HG02884 (cell line): ENCODE measurements around the gene TMEM229B.

Source experiments
- ATAC-seq: cut with Tn5 transposase; IDR thresholded peaks from one replicate; pipeline ENCODE4 v1.9.1; 2021; ENCODE audit warnings: mild to moderate bottlenecking, moderate library complexity; ENCODE audit not compliant: unreplicated experiment

The TMEM229B gene

DNA sequence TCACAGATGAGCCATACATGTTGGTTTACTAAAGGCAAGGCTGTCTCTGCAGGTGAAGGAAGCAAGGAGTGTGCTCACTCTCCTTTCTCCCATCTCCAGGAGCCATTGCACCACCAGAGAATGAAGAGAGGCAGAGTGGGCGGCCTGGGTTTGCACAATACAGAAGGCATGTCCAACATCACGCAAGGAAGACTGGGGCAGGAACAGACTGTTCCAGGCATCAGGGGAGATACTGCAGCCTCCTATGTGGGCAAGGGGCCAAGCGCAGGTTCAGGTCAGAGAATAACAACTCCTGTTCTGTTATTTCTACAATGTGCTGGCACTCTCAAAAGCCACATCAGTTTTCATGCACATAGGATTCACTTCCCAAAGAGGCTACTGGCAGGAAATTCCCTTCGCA is 1.7 kb upstream of the TMEM229B start:
- ATAC-seq: no peak

DNA sequence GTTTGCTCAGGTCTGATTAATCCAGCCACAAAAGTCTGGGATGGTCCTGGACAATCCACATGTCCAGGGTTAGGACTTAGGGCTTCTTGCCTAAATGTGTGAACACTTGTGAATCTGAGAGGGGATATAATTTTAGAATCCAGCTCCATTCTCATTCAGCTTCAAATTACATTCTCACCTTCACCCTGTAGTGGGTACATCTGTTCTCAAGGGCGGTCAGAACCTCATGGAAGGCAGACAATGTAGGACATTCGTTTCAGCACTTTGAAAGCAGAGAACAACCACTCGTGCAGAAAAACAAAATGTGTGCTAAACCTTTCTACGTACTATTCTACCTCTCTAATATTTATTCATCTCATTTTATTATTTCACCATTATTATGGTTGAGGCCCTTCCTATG is 1.2 kb downstream of the TMEM229B start:
- ATAC-seq: no peak

DNA sequence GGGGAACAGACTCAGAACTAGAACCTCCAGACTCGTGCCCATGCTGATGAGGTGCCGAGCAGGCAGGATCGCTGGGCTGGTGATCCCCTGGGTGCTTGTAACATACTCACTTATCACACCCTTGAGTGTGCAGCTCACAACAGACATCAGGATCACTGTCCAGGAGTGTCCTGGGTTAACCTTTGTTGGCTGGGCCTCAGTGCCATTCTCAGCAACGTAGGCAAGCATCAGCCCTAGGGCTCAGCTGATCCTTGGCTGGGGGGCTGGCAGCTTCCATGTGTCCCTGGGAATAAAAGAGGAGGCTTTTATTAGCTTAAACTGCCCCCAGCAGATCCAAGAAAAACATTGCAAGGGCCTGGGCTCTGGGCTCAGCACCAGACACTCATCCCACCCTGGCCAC is 1.6 kb downstream of the TMEM229B start:
- no peak for ATAC-seq

DNA sequence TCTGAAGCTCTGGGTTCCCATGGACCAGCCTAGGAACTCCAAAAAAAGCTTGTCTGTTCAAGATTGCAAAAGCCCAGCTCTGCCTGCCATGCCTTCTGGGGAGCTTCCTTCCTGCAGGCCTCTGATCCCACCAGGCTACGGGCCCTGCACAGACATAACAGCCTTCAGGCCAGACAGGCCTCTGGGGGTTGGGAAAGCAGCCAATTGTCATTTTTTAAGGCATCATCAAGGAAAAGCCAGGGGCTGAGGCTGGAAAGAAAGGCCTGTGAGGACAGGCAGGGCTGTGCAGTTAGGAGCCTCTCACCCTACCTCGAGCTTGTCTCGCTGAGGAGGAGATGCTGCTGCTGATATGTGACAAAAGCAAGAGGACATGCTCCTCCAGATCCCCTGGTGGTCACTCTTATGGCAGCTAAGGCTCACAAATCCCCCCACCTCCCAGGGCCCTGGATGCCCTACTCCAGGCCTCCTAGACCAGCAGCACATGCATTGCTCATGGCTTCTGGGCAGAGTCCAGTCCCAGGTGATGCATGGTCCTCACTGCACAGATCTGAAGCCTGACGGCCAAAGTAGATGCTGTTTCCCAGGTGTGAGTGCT is 2.9 kb downstream of the TMEM229B start:
- no peak for ATAC-seq

DNA sequence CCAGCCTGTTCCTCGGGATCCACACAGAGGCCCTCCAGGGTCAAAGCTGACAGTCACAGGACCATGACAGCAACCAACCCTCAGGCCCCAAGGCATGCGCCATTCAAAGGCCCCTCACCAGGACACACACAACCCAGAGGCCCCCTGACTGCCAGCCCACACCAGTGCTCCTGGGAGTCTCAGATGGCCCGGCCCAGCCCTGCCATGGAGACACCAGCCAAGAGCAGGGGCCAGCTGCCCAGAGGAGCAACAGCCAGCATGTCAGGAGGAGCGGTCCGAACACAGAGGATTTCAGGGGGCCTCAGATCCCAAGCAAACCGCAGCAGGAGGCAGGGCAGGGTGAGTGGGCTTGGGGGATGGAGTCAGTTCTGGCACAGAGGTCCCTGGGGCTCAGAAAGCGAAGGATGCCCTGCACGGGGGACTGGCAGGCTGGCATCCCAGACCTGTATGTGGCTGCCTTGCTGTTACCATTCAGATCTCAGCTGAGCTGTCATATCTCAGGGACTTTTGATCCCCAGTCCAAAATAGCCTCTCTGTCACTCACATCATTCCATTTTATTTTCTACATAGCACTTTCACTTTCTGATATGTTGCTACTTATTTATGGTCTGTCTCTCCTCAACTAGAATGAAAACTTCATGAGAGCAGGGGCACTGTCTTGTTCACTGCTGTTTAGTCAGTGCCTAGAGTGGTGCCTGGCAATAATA is 4.8 kb downstream of the TMEM229B start:
- no peak for ATAC-seq

DNA sequence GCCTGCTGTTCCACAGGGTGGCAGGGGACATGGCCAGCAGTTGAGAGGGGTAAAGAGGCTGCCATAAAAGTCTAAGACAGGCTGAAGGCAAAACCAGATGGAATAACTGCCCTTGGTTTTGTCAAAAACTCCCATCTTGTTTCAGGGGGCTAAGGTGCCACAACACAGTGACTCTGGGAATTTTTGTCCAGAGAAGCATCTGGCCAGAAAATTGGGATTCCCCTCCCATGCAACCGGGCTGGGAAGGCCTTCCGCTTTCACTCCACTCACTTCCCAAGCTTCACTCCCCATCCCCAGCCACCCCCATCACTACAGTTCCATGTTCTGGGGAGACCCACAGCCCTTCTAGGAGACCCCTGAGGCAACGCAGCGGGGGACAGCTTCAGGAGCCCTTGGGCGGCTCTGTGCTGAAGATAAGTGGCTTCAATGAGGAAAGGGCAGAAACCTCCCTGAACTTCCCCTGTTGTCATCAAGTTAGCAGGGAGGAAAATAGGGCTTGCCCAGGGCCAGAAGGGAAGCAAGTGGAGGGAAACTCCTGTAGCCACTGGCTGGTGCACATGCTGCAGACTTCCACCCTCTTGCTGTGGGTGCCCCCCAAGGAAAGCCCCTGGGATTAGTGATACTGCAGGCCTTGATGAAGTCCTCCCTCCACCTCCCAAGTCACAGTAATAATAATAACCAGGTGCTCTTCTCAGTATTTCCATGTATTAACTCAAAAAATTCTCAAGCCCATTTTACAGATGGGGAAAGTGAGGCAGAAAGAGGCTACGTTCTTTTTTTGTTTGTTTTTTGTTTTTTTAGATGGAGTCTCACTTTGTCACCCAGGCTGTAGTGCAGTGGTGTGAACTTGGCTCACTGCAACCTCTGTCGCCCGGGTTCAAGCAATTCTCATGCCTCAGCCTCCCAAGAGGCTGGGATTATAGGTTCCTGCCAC is 6.0 kb downstream of the TMEM229B start:
- no peak for ATAC-seq

DNA sequence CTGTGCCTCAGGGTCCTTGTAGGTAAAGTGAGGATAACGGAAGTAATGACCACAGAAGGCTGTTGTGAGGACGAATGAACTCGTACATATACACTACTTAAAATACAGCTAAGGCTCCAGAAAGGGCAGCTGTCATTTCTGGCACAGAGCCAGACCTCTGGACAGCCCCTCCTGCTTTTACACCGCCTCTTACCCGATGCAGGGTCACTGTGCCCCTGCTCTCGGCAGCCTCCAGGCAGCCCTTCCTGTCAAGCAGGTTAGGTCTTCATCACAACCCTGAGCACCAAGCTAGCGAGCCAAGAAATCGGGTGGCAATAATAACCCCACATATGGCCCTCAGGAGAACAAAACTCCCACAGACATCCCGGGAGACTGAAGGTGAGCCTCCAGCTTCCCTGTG is 8.5 kb downstream of the TMEM229B start:
- no peak for ATAC-seq

DNA sequence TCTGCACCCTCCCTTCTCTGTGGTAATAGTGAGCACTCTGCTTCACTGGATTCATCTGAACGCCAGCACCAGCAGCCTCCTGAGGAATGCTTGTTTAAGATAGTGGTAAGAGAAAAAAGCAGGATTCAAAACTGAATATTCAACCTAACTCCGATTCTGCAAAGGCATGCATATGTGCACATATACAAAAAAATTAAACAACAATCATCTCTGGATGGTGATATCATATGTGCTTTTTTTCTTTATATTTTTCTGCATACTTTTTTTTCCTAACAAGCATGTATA is 9.8 kb downstream of the TMEM229B start:
- ATAC-seq: no peak

DNA sequence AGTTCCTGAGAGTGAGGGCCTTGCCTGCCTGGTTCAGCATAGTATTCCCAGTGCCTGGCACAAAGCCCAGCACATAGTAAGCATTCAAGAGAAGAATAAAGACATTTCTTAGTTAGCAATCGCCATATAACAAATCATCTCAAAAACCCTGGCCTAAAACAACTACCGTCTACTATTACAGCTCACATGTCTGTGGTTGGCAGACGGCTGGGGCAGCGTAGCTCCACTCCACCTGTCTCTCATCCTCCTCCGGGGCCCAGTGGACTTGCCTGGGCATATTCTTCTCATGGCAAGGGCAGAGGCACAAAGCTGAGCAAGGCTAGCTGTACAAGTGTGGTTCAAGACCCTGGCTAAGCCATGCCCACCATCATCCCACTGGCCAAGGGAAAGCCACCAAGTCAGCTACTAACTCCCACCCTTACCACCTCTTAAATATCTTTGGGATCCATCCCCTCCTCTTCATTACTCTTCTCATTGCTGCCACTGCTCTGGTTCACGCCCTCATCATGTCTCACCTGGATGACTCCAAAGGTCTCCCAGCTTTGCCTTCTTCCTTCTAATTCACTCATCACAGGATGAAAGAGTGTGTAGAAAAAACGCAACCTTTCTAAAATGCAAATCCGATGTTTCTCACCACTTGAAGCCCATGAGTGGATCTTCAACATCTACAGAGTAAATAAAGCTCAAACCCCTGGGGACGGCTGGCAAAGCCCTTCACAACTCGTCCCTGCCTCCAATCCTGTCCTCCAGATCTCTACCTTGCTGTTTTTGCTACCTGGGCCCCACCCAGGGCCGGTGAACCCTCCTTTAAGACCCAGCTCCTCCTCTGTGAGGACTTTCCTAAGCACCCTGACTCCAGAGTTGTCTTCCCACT is 10.4 kb downstream of the TMEM229B start:
- no peak for ATAC-seq

DNA sequence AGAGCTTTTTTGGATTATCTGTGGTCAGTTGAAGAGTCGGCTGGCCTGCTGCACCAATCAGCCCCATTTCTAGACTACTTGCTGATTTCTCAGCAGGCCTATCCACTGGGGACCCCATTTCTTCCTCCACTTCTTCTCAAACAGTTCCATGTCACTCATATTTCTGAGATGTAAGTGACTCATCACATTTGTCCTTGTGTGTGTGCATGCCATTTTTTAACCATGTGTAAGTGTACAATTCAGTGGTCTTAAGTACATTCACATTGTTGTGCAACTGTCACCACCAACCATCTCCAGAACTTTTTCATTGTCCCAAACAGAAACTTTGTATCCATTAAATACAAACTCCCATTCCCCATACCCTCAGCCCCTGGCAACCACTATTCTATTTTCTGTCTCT is 14.2 kb downstream of the TMEM229B start:
- no peak for ATAC-seq

DNA sequence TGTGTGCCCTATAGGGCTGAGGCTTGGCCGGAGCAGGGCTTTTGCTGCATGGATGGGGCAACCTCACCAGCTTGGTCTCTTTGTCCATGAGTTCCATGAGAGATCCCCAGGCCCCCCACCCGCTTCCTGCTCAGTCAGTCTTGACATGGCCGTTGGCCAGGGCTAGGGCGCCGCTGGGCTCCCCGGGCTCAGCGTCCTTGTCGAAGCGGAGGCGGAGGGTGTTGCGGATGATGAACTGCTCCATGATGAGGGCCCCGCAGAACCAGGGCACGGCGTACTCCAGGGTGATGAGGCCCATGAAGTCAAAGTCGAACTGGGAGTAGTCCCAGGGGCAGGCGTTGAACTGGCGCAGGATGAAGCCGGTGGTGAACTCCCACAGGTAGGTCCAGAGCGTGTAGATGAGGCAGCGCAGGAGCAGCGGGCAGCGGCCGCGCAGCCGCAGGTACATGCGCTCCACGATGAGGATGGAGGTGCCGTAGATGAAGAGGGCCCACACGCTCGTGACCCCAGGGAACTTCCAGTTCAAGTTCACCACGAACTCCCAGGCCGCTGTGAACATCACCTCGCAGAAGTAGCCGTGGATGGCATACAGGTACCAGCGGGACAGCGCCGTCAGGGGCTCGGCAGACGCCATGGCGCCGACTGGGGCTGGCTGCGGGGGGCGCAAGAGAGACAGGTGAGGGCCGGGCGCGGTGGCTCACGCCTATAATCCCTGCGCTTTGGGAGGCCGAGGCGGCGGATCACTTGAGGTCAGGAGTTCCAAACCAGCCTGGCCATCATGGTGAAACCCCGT is 15.0 kb downstream of the TMEM229B start:
- no peak for ATAC-seq

DNA sequence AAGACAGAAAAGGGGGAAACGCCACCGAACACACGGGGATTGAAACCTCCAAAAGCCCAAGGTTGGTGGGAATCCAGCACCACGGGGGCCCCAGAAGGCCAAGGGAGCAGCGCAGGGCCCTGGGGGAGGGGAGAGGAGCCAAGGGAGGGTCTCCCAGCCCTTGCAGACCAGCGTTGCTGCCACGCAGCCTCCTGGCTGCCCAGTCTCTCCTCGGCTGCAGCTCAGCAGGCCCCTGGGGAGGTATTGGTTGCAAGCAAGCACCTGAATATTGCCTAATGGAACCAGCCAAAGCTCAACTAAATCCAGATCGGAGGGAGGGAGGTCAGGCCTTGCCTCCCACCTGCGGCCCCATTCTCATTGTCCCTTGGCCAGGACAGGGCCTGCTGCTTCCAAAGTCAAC is 15.8 kb downstream of the TMEM229B start:
- ATAC-seq: no peak

DNA sequence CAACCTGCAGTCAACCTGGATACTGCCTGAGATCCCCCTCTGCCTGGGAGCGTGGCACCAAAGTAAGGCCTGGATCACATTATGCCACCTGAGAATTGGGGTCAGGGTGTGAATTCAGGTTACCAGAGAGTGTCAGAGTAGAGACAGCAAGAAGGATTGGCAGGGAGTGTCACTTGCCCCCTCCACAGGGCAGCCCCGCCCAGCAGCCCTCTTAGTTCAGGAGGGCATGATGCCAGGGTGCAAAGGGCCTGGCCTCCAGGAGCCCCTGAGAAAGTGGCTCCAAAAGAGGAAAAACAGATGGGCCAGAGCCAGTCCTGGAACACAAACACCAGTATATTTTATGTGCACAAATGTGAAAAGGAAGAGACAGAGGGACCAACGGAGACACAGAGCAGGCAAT is 18.6 kb downstream of the TMEM229B start:
- no peak for ATAC-seq

DNA sequence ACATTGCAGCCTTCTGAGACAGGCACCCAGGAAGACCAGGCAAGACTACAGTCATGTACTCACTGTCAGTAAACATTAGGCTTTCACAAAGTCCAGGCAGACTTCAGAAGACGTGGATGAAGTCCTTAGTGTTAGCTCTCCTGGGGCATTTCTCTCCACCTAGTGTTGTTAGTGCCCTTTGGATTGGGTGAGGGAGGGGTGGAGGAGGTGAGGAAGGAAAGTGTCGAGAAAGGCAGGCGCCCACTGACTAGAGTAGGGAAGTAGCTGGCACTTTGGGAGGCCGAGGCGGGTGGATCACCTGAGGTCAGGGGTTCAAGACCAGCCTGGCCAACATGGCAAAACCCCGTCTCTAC is 20.2 kb downstream of the TMEM229B start:
- no peak for ATAC-seq

DNA sequence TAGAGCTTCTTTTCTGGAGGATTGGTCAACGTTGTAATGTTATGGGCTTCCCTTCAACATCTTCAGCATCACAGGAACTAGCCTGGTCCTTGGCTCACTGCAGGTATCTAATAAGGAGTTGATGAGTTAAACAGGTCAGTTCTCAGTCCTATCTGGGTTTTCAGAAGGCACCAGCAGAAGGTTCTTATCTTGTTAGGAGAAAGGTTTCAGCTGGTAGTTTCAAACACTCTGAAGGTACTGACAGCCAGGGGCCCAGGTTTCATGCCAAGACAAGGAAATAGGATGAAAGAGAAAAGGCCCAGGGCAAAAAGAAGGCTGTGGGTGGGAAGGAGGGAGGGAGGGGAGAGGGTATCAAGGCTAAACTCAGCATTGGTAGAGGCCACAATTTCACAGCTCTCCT is 21.4 kb downstream of the TMEM229B start:
- ATAC-seq: no peak

DNA sequence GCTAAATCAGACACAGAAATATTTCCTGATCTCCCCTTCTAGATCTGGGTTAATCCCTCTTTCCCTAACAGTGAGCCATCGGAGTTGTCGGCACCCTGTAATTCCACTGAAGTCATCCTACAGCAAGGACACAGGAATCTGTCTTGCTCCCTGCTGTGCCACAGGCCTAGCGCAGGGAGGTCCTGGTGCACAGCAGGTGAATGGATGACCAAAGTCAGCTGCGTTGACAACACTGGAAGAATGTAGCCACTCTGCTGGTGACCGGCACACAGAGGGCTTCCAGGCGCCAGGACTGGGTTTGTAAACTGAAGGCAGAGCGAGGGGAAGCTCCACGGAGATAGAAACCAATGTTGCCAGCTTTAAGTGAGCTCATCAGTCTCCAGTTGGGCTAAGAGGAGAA is 23.6 kb downstream of the TMEM229B start:
- no peak for ATAC-seq

DNA sequence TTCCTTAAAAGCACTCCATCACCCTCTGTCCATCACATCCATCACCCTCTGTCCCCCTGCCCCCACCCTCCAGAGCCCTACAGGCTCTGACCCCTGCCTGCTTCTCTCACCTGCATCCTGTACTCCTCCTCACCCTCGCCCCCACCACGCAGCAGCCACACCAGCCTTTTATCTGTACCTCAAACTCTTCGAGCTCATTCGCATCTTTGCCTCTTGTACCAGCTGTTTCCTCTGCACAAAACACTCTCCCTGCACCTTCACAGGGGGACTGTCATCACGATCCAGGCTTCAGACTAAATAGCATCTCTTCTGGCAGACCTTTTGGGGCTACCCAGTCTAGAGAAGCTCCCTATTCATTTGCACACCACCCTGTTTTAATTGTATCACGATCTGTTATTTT is 24.1 kb downstream of the TMEM229B start:
- ATAC-seq: no peak

DNA sequence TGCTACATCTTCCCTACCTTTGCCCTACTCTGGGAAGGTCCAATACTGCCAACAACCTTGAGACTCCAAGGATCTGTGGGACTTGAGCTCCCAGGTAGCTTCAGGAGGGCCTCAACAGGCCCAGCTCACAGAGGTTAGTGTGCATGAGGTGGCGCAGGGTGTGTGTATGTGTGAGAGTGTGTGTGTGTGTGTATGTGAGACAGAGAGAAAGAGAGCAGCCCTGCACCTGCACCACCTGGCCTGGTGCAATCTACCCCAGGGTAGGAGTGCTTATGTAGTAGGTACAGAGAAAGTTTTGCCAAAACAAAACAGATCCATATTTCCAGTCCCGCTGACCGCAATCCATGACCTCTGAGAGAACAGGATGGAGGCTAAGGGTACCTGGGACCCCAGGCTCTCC is 24.6 kb downstream of the TMEM229B start:
- ATAC-seq: no peak

DNA sequence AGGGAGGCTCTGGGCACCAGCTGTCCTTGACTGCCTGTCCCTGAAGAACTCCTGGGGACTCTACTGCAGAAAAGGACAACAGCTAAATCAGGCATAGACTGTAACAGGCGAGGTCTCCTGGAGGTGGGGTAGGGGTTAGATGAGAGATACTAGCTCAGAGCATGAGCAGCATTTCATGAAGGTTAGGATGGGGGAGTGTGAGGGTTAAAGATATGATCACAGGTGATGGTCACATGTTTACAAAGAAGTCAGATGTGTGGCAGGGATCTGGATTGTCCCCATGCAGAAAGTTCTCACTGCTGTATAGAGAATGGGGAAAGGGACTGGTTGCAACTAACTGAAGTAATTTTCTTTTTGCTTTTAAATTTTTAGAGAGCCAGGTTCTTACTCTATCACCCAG is 26.5 kb downstream of the TMEM229B start:
- ATAC-seq: no peak

DNA sequence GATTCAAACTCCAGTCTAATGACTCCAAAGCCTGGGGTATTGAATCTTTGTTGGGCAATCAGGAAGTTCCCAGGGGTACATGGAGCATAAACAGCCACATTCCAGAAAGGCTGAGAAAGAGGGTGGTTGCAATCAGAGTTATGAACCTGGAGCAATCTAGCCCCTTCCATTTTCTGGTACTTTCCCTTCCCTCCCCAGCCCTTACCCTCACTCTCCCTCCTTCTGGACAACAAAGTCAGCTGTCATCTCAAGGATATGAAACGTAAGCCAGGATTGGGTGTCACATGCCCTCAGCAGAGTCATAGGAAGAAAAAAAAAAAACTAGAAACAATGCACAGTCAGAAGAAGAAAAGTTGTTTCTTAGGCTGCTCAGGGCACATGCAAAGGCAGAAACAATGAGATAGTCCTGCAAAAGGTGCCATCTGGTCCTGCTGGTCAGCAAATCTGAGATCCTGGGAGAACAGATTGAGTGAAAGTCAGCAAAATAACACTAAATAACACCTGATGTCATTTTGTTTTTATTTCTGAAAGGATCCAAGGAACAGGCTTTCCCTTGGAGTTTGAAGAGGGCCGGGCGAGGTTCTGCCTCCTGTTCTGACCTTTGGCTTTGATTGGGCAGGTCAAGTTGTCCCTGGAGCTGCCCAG is 27.1 kb downstream of the TMEM229B start:
- no peak for ATAC-seq
